AG09309 (cell line): ENCODE data around the gene PTCH1.
A peak's percentile ranks its signal among the peaks of the same experiment; 100 is the strongest.

ENCODE experiments used
- DNase-seq: peaks from one replicate; pipeline ENCODE4 v3.0.0-alpha.2; 2010; ENCODE audit warnings: low read depth
- H3K4me3 ChIP-seq: 2 replicates; pipeline ENCODE4 v1.5.1; 2011; ENCODE audit warnings: mild to moderate bottlenecking, low read depth, low read length, moderate library complexity; ENCODE audit not compliant: control insufficient read depth
- CTCF ChIP-seq: IDR thresholded peaks from 2 replicates; pipeline ENCODE4 v1.5.1; 2011; ENCODE audit warnings: mild to moderate bottlenecking, low read depth, low read length, inconsistent platforms; ENCODE audit not compliant: insufficient read depth, control insufficient read depth; ENCODE audit errors: missing control alignments

The PTCH1 gene

GRCh38 chr9:95516734-95517558 lies at the start of gene PTCH1:
TSS of gene PTCH1 (minus strand) at chr9:95516971.
- DNase-seq, result no peak
- H3K4me3 ChIP-seq, result peak within 1 kb of the TSS; percentile 51
- no peak for TF ChIP-seq CTCF

GRCh38 chr9:95565982-95566381 lies 49.2 kb upstream of the PTCH1 start:
- DNase-seq, result no peak
- TF ChIP-seq CTCF, result no peak
- no peak overlapping the region for H3K4me3 ChIP-seq

- H3K4me3 ChIP-seq, result no peak overlapping the region
- no peak for DNase-seq
- no peak for TF ChIP-seq CTCF
Observed at GRCh38 chr9:95561913-95562312, 45.1 kb upstream of the PTCH1 start.

GRCh38 chr9:95557142-95557541 lies 40.4 kb upstream of the PTCH1 start:
- TF ChIP-seq CTCF, result no peak

DNA sequence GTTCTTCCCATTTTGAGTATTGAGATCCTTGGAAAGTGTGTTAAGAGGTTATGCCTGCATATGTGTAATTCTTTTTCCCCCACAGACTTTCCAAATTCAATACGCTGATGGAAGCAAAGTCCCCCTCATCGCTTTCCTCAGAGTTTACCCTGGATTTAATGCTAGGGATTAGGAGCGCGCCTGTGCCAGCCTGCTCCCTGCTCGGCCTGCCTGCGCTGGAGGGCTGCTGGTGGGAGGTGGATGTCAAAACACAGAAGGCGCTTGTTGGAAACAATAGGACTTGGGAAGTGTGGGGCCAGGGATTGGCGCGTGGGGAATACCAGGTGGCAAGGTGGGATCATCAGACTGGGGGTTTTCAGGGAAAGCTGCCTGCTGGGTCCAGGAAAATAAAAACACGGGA lies 39.8 kb upstream of the PTCH1 start:
- TF ChIP-seq CTCF, result no peak
- no peak overlapping the region for H3K4me3 ChIP-seq
- DNase-seq, result no peak

More at GRCh38 chr9:95557142-95557541, 40.4 kb upstream of the PTCH1 start:
- DNase-seq, result no peak
- no peak overlapping the region for H3K4me3 ChIP-seq

GRCh38 chr9:95552814-95553546 lies 36.2 kb upstream of the PTCH1 start:
- no peak for DNase-seq
- no peak overlapping the region for H3K4me3 ChIP-seq
- no peak for TF ChIP-seq CTCF
